Kidney (tissue), 14 donors: Measurements from ENCODE around the gene CGB8. TPM values are rescaled to one million over a fixed set of nuclear protein-coding genes. Genes with fewer than 3 reads are reported as not detected.

Experiments
- DNase-seq, 5 donors: peaks; one replicate each; pipeline ENCODE4 v3.0.0-alpha.2; 2013 to 2020
- FAIRE-seq: peaks from 2 replicates; lab custom pipeline; 2012; peaks lifted over from hg19 to GRCh38; lab: Jason Lieb, UNC
- H3K27ac ChIP-seq, 2 donors: one replicate each; pipeline ENCODE4 v1.7.0; 2013; ENCODE audit warnings: low read depth in 2 of 2, low read length in 2 of 2, inconsistent platforms in 1 of 2
- H3K27me3 ChIP-seq: one replicate; pipeline ENCODE4 v1.7.1; 2013; ENCODE audit warnings: low read length, inconsistent platforms; ENCODE audit not compliant: control insufficient read depth, insufficient read depth
- H3K36me3 ChIP-seq, 3 donors: one replicate each; pipeline versions ENCODE4 v1.7.0 to v1.7.1; 2013; ENCODE audit warnings: low read length in 3 of 3, control low read depth in 1 of 3, inconsistent platforms in 1 of 3; ENCODE audit not compliant: insufficient read depth in 3 of 3, control insufficient read depth in 2 of 3
- H3K4me1 ChIP-seq, 3 donors: one replicate each; pipeline versions ENCODE4 v1.7.0 to v1.7.1; 2013; ENCODE audit warnings: low read length in 3 of 3, inconsistent platforms in 1 of 3, low read depth in 1 of 3; ENCODE audit not compliant: control insufficient read depth in 2 of 3, insufficient read depth in 2 of 3
- H3K4me3 ChIP-seq, 3 donors: one replicate each; pipeline versions ENCODE4 v1.7.0 to v1.8.1; 2013; ENCODE audit warnings: low read length in 3 of 3, control low read depth in 1 of 3, inconsistent platforms in 1 of 3
- H3K9ac ChIP-seq, 3 donors: one replicate each; pipeline versions ENCODE4 v1.7.0 to v1.7.1; 2013; ENCODE audit warnings: low read length in 3 of 3, control low read depth in 1 of 3, inconsistent platforms in 1 of 3
- H3K9me3 ChIP-seq, 3 donors: one replicate each; pipeline versions ENCODE4 v1.7.0 to v1.7.1; 2013; ENCODE audit warnings: low read length in 3 of 3, control low read depth in 1 of 3, inconsistent platforms in 1 of 3; ENCODE audit not compliant: control insufficient read depth in 2 of 3, insufficient read depth in 1 of 3
- intact Hi-C: fragments of 100-400 bp; cut with DNase I; formaldehyde crosslinking; loops from one replicate; pipeline ENCODE4 v1.11.1; 2022
- polyA plus RNA-seq: library from polyadenylated mRNA; stranded (reverse); fragments of 350-450 nt; fragmentation: Illumina TruSeq; extraction: RNeasy Lipid Tissue Mini Kit (QIAGEN cat#74804); gene quantifications from one replicate; pipeline ENCODE4 v1.2.3, GENCODE V29; 2014; ENCODE audit warnings: low read depth, low replicate concordance; ENCODE audit not compliant: insufficient read depth
- total RNA-seq: library from RNA; stranded (reverse); fragmentation: NEBNext Ultra II Directional; extraction: Animal tissue kit (Norgen Biotek cat#: 25700); gene quantifications from one replicate; pipeline ENCODE4 v1.2.1, GENCODE V29; 2021
- TF ChIP-seq, protein P1 (sequence below): IDR thresholded peaks from 3 replicates; pipeline ENCODE4 v1.5.1; 2012; ENCODE audit warnings: mild to moderate bottlenecking, moderate library complexity, borderline replicate concordance; ENCODE audit not compliant: insufficient read depth; ENCODE audit errors: extremely low read depth
- donor health status: control.
- donor health status: control.
- donor health status: control.
- donor health status: control.
- donor health status: control.
- donor health status: DM: yes; HTN: yes; CAD: no.
- donor health status: Normal renal cell carcinoma (clear cell type).

CGB8 gene
- total and polyA plus RNA-seq, 2 donors from 2014 or later: not detected

- FAIRE-seq: no peak
- Histone ChIP-seq H3K9ac (no peak overlapping the region), H3K36me3 (peaks cover 0 to 12% (median 2%) of the 10 kb centered on the region in 3 donors), H3K27ac (no peak overlapping the region), H3K9me3 (no peaks in the 10 kb centered on the region), H3K4me1 (peaks cover 0 to 6% (median 0%) of the 10 kb centered on the region in 3 donors), H3K4me3 (no peak overlapping the region), H3K27me3 (no peaks in the 10 kb centered on the region)
- TF ChIP-seq, protein P1, sequence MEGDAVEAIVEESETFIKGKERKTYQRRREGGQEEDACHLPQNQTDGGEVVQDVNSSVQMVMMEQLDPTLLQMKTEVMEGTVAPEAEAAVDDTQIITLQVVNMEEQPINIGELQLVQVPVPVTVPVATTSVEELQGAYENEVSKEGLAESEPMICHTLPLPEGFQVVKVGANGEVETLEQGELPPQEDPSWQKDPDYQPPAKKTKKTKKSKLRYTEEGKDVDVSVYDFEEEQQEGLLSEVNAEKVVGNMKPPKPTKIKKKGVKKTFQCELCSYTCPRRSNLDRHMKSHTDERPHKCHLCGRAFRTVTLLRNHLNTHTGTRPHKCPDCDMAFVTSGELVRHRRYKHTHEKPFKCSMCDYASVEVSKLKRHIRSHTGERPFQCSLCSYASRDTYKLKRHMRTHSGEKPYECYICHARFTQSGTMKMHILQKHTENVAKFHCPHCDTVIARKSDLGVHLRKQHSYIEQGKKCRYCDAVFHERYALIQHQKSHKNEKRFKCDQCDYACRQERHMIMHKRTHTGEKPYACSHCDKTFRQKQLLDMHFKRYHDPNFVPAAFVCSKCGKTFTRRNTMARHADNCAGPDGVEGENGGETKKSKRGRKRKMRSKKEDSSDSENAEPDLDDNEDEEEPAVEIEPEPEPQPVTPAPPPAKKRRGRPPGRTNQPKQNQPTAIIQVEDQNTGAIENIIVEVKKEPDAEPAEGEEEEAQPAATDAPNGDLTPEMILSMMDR: no peak
- no peak for DNase-seq
- intact Hi-C loops: no loop called here
Observed at GRCh38 chr19:49014123-49014869, 34.6 kb downstream of the CGB8 start.

DNA sequence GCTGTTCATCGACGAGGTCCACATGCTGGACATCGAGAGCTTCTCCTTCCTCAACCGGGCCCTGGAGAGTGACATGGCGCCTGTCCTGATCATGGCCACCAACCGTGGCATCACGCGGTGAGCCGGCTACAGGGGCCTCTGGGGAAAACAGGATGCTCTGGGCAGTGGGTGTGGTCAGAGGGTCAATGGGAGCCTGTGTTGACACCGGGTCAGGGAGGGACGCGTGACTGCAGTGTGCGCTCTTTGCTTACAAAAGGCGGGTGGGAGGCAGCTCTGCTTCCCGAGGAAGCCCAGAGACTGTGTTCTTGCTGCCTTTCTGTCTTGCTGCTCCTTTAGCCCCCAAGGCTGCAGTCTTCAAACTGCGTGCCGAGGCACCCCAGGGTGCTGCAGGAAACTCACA lies 37.7 kb downstream of the CGB8 start:
- no peaks in the 10 kb centered on the region for H3K27me3 ChIP-seq
- H3K27ac ChIP-seq: no peak overlapping the region
- intact Hi-C loops: no loop called here
- DNase-seq (no peak), FAIRE-seq (no peak)
- no peaks in the 10 kb centered on the region for H3K4me1 ChIP-seq
- peaks cover 0 to 18% (median 15%) of the 10 kb centered on the region in 3 donors for H3K36me3 ChIP-seq
- no peak overlapping the region for H3K9ac ChIP-seq
- no peaks in the 10 kb centered on the region for H3K9me3 ChIP-seq
- TF ChIP-seq, protein P1: no peak
- no peak overlapping the region for H3K4me3 ChIP-seq

- Histone ChIP-seq H3K36me3 (peaks cover 0 to 20% (median 16%) of the 10 kb centered on the region in 3 donors), H3K9me3 (no peaks in the 10 kb centered on the region), H3K4me3 (no peak overlapping the region), H3K27me3 (no peaks in the 10 kb centered on the region), H3K27ac (no peak overlapping the region), H3K4me1 (no peaks in the 10 kb centered on the region), H3K9ac (no peak overlapping the region)
- intact Hi-C loops: no loop called here
- DNase-seq (no peak), FAIRE-seq (no peak)
- TF ChIP-seq, protein P1: no peak
Observed at GRCh38 chr19:49010453-49010852, 38.5 kb downstream of the CGB8 start.

DNA sequence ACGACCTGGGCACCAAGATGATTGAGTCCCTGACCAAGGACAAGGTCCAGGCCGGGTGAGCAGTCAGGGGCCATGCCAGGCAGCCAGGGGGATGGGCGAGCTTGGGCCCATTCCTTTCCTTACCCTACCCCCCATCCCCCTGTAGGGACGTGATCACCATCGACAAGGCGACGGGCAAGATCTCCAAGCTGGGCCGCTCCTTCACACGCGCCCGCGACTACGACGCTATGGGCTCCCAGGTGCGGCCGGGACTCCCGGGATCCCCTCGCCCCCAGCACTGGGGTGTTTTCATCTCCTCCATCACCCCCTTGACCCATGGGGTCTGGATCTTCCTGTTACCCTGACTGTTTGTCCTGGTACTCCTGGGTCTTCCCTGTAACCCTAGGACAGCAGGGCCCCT lies 39.1 kb downstream of the CGB8 start:
- no peak overlapping the region for H3K9ac ChIP-seq
- TF ChIP-seq, protein P1: no peak
- DNase-seq (no peak), FAIRE-seq (no peak)
- peaks cover 0 to 25% (median 22%) of the 10 kb centered on the region in 3 donors for H3K36me3 ChIP-seq
- no peak overlapping the region for H3K27ac ChIP-seq
- no peak overlapping the region for H3K4me3 ChIP-seq
- H3K4me1 ChIP-seq: no peaks in the 10 kb centered on the region
- intact Hi-C loops: no loop called here
- H3K27me3 ChIP-seq: no peaks in the 10 kb centered on the region
- H3K9me3 ChIP-seq: no peaks in the 10 kb centered on the region
